HG03575 (cell line): ENCODE results near the gene FIBIN.

Experiments
- ATAC-seq: cut with Tn5 transposase; IDR thresholded peaks from one replicate; pipeline ENCODE4 v1.9.1; 2021; ENCODE audit not compliant: unreplicated experiment, insufficient number of reproducible peaks, low FRiP score; ENCODE audit errors: extremely low read depth

FIBIN gene

GRCh38 chr11:27012234-27012921, 18.5 kb downstream of the FIBIN start:
- ATAC-seq: no peak

DNA sequence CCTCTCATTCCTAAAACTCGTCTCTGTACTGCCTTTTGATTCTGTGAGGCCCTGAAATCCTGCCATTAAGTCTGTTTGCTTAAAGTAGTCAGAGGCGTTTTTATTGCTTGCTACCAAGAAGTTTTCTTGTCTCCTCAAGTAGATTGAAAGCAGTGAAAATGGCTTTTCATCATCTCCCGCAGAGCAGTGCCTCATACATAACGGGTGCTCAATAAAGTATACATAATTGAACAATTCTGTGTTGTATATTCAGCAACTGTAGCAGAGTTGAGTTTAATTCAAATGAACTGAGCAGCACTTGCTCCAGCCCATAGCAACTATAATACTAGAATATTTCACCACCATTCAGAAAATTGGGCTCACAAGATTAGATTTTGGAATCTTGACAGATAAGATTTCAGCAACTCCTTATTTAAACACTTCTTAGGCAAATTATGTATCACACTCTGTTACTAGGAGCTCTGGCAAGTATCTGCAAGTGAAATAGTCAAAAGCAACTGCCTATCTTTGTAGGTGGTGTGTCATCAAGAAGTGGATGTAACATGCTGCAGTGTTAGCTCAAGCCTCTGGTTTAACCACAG, 20.0 kb downstream of the FIBIN start:
- no peak for ATAC-seq

- ATAC-seq: no peak
Observed at GRCh38 chr11:27018902-27019529, 25.1 kb downstream of the FIBIN start.

DNA sequence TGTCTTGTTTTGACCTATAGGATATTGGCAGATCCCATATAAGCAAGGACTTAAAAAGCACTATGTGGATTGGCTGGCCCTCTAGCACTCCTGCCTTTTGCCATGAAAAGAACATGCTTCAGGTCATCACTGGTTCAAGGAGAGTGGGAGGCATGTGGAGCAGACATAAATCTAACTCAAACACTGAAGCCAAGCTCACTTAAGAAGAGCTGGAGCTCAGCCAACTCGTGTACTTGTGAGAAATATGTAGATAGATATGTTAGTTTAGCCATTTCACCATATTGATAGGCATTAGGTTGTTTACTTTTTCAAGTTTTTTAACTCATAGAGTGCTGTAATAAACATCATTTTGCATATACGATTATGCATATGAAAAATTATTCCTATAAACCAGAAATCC, 26.8 kb downstream of the FIBIN start:
- no peak for ATAC-seq

GRCh38 chr11:27022659-27023251, 28.8 kb downstream of the FIBIN start:
- ATAC-seq: no peak

GRCh38 chr11:27024865-27025264, 31.0 kb downstream of the FIBIN start:
- ATAC-seq: no peak

DNA sequence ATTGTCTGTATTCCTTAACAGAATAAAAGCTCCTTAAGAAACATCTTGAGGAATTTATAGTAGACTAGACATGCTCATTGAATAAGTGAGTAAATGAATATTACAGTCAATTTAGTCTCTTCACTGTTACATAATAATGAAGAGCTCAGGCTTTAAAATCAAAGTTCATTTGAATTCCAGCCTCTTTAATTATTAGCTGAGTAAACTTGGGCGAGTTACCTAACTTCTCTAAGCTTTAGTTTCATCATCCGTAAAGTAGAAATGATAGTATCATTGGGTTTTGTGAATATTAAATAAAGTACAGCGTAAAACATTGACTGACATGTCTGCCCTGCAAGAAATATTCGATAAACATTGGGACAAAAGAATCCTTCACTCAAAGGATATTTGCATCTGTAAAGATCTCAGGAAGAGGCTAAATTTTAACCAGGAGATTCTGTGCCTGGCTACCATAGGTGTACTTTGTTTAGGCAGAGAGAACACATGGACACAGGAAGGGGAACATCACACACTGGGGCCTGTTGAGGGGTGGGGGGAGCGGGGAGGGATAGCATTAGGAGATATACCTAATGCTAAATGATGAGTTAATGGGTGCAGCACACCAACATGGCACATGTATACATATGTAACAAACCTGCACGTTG, 31.5 kb downstream of the FIBIN start:
- no peak for ATAC-seq

- no peak for ATAC-seq
Observed at GRCh38 chr11:27025957-27026733, 32.2 kb downstream of the FIBIN start.

DNA sequence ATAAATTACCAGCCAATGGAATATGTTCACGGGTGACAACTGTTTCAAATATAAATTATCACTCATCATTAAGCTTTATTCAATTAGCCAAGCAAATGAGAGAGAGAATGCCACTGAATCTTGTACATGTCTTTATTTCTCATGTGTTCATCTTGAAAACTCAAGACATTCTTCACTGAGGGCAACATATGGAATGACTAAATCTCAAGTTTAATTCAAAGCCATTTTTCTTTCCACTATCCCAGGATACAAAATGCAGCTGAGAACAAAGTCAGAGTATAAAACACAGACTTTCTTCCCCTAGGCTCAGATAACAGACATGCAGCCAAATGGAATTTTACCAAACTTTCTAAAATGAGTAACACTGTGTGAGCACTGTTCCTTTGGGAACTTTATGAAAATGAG, 34.7 kb downstream of the FIBIN start:
- ATAC-seq: no peak

- no peak for ATAC-seq
Observed at GRCh38 chr11:27029966-27030365, 36.1 kb downstream of the FIBIN start.

GRCh38 chr11:27031754-27032153, 37.8 kb downstream of the FIBIN start:
- no peak for ATAC-seq

DNA sequence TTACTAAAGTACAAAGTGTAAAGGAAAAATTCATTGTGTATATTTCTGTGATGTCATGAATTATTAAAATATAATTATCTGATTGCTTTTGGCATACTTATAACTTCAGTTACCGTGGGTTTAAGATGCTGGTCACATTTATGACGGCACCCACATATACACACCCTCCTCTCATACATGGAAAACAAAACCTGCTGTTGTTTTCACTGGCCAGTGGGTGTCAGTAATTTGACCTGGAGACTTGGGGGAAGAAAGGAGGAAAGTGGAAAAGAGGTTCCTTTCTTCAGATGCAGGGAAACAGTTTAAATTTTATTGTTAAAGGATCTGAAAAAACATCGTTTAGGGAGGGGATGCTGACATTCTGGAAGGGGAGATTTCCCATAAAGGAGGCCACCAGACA, 46.0 kb downstream of the FIBIN start:
- no peak for ATAC-seq

- no peak for ATAC-seq
Observed at GRCh38 chr11:27040302-27041115, 46.6 kb downstream of the FIBIN start, which contains the start of gene BBOX1. BBOX1 (plus strand) TSS chr11:27040815; CDS start chr11:27055431, 14,616 bp downstream.

DNA sequence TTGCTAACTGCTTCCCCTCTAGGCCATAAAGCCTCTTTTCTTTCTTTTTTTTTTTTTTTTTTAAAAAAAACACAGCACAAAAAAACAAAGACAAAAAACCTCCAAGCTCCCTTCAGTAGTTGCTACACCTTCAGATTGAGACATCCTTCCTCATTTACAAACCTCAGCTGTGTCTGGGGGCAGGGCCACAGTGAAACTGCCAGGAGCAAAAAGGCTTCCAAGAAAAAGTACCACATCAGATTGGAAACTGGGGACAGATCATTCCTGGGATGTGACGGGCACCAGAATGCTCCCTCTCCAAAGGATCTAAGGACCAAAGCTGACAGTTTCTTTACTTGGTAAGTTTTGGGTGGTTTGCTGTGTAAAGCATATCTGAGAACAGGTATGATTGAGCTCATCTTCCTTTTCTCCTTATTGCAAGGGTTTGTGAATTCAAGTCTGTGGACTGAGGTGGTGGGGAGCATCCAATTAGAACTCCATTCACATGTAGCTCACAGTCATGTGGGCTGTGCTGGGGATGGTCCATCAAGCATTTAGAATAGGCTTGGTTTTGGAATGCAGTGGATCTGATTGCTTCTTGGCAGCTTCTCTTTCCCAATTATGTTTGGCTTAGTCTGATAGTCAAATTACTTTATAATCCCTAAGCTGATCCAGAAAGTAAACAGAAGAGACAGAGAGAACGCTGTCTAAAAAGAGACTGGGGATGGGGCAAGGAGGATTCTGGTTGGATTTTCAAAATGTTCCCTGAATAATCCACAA, 47.4 kb downstream of the FIBIN start:
- no peak for ATAC-seq
